Choroid plexus epithelial cell (primary cell): ENCODE measurements around the gene ZC3H8.
A peak's percentile ranks its signal among the peaks of the same experiment; 100 is the strongest.

Experiments used
- DNase-seq: peaks from one replicate; pipeline ENCODE4 v3.0.0-alpha.2; 2010; ENCODE audit warnings: low read depth
- H3K4me3 ChIP-seq: 2 replicates; pipeline ENCODE4 v1.5.1; 2011; ENCODE audit warnings: low read depth, mild to moderate bottlenecking, control low read depth, low read length, moderate library complexity
- TF ChIP-seq, protein P1 (sequence below): conservative IDR thresholded peaks from 2 replicates; pipeline ENCODE4 v1.5.1; 2011; ENCODE audit warnings: low read depth, mild to moderate bottlenecking, control low read depth, inconsistent platforms, low read length, moderate library complexity

The ZC3H8 gene

DNA sequence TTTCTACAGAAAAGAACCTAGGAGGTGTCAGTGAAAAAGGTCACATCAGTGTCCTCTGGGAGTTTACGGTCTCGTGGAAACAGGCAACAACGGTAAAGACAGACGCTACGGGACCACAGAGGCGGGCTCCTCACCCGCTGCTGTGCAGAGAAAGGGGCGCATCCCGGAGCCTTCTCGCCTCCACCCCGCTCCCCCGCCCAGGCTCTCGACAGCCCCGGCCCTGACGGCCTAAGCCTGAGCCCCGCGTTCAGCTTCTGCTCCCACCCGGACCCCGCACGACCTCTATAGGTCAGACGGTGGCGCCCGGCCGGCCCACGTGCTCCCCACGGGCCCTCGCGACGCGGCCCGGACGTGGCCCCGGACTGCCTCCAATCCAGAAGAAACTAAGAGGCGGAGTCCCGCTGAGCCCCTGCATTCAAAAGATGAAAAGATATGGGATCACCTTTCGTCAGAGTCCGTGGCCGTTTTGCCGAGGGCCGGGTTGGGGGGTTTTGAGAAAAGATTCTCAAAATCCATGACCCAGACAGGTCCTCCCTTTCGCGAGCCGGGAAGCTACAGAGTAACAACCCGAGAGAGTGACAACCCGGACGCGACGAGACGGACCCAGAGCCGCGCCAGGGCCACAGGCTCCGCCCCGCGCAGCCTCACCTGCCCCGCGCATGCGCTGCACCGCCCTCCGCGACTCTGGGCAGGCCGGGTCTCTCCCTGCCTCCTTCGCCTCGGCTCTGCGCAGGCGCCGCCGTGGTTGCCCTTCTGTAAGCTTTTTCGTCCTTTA, at the start of gene ZC3H8:
Gene ZC3H8, minus strand, starts transcription at position 577 of the 775 bp plus-strand sequence. Its CDS starts 61 bp downstream, at position 516.
- peak; percentile 88 for DNase-seq
- TF ChIP-seq, protein P1, sequence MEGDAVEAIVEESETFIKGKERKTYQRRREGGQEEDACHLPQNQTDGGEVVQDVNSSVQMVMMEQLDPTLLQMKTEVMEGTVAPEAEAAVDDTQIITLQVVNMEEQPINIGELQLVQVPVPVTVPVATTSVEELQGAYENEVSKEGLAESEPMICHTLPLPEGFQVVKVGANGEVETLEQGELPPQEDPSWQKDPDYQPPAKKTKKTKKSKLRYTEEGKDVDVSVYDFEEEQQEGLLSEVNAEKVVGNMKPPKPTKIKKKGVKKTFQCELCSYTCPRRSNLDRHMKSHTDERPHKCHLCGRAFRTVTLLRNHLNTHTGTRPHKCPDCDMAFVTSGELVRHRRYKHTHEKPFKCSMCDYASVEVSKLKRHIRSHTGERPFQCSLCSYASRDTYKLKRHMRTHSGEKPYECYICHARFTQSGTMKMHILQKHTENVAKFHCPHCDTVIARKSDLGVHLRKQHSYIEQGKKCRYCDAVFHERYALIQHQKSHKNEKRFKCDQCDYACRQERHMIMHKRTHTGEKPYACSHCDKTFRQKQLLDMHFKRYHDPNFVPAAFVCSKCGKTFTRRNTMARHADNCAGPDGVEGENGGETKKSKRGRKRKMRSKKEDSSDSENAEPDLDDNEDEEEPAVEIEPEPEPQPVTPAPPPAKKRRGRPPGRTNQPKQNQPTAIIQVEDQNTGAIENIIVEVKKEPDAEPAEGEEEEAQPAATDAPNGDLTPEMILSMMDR, result no peak
- peak within 1 kb of the TSS; percentile 75 for H3K4me3 ChIP-seq

DNA sequence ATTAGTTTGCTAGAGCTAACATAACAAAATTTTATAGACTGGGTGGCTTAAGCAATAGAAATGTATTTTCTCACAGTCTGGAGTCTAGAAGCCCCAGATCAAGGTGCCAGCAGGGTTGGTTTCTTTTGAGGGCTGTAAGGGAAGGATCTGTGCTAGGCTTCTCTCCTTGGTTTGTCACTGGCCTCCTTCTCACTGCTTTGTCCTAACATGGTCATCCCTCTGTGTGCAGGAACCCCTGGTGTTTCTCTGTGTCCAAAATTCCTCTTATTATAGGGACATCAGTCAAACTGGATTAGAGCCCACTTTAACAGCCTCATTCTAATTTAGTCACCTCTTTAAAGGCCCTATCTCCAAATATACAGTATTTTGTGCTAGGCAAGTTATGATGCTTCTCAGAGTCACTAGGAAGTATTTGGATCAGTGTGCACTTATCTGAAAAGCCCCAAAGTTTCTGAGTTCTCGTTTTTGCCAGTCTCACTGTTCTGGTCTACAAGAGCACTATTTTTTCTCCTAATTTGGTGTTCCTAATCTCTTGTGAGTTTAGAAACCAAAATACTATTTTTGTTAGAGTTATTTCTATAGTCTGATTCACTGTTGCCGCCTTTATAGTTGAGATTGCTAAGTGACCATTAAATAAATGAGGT, 49.6 kb upstream of the ZC3H8 start:
- H3K4me3 ChIP-seq, result no peak overlapping the region
- TF ChIP-seq, protein P1, result no peak
- DNase-seq, result no peak

DNA sequence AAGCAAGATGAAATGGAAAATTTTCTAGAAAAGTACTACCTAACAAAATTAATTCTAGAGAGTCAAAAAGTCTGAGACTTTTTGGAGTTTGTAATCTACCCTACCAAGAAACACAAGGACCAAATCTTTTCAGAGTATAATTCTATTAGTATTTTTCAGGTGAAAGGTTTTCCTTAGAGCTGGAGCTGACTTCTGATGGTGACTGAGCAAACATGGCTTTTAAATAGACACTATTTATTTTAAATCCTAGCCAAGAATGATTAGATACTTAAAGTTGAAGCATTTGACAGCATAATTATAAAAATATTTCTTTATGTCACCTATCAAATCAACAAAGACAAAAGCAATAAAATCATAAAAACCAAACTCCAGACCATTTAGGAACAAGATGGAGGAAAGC, 47.1 kb upstream of the ZC3H8 start:
- no peak for DNase-seq
- TF ChIP-seq, protein P1, result no peak
- no peak overlapping the region for H3K4me3 ChIP-seq

DNA sequence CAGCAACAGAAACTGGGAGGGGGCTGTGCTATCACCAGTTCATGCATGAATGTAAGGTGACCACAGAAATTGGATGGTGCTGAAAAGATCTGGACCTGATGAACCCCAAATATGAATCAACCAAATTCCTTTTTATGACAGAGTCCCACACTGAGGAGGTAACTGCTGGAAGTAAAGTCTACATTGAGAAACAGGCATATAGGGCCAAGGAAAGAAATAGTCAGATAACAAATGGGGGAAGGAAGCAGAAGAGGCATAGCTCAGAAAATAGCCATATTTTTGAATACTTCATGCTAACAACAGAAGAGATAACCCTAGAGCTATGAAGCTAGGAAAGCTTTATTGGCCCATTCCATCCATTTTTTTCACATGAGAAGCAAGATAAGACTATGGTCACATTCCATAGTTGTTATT, 46.3 kb upstream of the ZC3H8 start:
- peak; percentile 72 for DNase-seq
- TF ChIP-seq, protein P1, result no peak
- no peak overlapping the region for H3K4me3 ChIP-seq

DNA sequence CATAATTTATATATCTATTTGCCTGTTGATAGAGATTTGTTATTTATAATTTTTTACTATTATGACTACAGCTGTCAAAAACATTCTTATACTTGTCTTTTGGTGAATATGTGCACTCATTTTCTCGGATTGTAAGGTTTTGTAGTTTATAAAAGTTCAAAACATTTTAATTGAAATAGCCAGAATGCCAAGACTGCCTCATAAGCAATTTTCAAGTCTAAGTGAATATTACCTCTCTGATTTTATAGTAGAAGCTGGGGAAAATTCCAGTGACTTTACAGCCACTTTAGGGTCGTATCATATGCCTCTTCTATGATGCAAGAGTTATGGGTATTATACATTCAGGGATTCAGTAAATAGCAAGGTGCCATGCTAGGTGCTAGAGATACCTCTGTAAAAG, 41.6 kb upstream of the ZC3H8 start:
- DNase-seq, result no peak
- no peak overlapping the region for H3K4me3 ChIP-seq
- TF ChIP-seq, protein P1, result no peak

DNA sequence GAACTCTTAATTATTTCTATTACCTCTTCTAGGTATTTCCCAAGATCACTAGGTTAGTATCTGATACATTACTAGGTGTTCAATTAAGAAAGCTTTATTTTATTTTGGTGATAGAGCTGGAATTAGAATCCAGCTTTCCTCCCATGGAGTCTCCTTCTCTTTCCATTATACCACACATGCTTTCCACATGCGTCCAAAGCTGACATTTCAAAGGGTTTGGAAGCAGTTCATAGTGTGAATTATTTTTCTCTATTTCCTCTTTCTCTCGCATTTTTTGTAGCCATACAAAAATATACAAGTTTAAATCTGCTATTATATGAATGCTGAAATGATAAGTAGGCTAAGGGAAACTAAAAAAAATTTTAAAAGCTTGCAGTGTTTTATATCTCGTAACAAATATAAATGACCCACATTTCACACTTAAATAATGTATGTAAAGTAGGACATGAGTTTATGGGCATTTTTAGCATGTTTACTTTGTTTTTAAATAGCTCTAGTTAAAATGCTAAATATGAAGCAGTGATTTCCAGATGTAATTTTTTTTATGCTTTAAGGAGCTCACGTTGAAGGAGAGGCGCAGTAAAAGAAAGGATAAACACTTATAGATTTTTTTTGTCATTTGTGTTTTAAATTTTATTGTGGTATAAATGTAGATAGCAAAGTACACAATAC, 40.7 kb upstream of the ZC3H8 start:
- TF ChIP-seq, protein P1, result no peak
- no peak overlapping the region for H3K4me3 ChIP-seq
- DNase-seq, result no peak
